Effector CD4-positive, alpha-beta T cell (primary cell): ENCODE data around the gene TSPEAR.
"Not testable (repeated sequence)": the region's sequence is repeated elsewhere in the genome, so short reads cannot be mapped to it uniquely, and the experiment has no call there.

ENCODE experiments used
- DNase-seq: peaks from one replicate; pipeline ENCODE4 v3.0.0-alpha.2; 2020

The TSPEAR gene

GRCh38 chr21:44580231-44580821 lies 131.0 kb downstream of the TSPEAR start, which contains the start of gene KRTAP10-5:
Gene KRTAP10-5 (minus strand): TSS chr21:44580604. CDS start chr21:44580578, 26 bp downstream.
- not testable (repeated sequence) for DNase-seq

- no peak for DNase-seq
These were observed 131.6 kb downstream of the TSPEAR start for GRCh38 chr21:44579833-44580144.

- no peak for DNase-seq
These were observed 132.1 kb downstream of the TSPEAR start for GRCh38 chr21:44579056-44579832.

GRCh38 chr21:44578371-44579055 lies 132.9 kb downstream of the TSPEAR start:
- DNase-seq, result no peak

- no peak for DNase-seq
These were observed 135.3 kb downstream of the TSPEAR start for GRCh38 chr21:44576025-44576420.

GRCh38 chr21:44575307-44576024 lies 135.9 kb downstream of the TSPEAR start:
- DNase-seq, result no peak

GRCh38 chr21:44574457-44575306 lies 136.7 kb downstream of the TSPEAR start:
- DNase-seq, result no peak

- not testable (repeated sequence) for DNase-seq
These were observed 137.5 kb downstream of the TSPEAR start, which contains the start of gene KRTAP10-4 for GRCh38 chr21:44573630-44574456. Gene KRTAP10-4 (plus strand): TSS chr21:44573729. CDS start chr21:44573759, 30 bp downstream.

GRCh38 chr21:44572959-44573583 lies 138.3 kb downstream of the TSPEAR start:
- no peak for DNase-seq

- no peak for DNase-seq
These were observed 139.3 kb downstream of the TSPEAR start for GRCh38 chr21:44571844-44572782.

GRCh38 chr21:44571296-44571695 lies 140.1 kb downstream of the TSPEAR start:
- no peak for DNase-seq

- no peak for DNase-seq
These were observed 141.4 kb downstream of the TSPEAR start for GRCh38 chr21:44569861-44570517.

- DNase-seq, result no peak
These were observed 142.5 kb downstream of the TSPEAR start for GRCh38 chr21:44568667-44569556.

- DNase-seq, result no peak
These were observed 143.1 kb downstream of the TSPEAR start for GRCh38 chr21:44568261-44568660.

- no peak for DNase-seq
These were observed 143.7 kb downstream of the TSPEAR start for GRCh38 chr21:44567481-44568171.

GRCh38 chr21:44566403-44566802 lies 145.0 kb downstream of the TSPEAR start:
- DNase-seq, result no peak
